ENCODE measurements around the gene NFIA.

The NFIA gene

DNA sequence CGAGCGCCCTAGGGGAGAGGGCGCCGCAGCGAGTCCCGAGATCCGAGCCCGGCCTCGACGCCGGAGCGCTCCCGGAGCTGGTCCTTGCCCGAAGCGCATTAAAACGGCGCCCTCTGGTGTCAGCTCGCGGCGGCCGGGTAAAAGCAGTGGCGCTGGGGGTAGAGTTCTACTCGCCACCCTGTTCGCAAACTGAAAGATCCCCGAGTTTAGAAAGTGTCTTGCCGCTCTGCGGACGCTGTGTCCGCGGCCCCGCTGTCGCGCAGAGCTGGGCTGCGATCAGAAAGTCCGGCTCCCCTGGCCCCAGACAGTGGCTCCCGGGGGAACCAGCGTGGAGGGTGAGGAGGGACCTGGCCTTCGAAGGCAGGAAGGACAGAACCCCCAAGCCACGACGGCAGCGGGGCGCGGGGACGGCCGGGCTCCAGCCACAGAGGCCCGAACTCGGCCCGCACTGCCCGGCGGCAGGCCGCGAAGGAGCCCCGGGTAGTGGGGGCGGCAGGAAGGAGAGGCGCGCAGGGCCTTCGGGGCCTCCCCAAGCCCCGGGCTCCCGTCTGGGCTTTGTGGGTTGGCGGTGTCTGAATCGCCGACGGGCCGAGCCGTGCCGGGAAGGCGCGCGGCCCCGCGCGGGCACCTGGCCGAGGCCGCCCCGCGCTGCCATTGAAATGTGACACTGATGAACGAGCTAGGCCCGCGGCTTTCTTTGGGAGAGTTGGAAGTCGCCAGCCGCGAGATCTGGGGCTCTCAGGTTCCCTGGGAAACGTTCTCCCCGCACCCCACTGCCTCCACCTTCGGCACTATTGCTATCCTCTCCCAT is 39.1 kb upstream of the NFIA start:
- H3K9me2 ChIP-seq (replicated peaks; ENCODE audit: insufficient read depth, low read length) = no peaks in the 10 kb centered on the region
- no peaks in the 10 kb centered on the region for H3K27me3 ChIP-seq (replicated peaks; ENCODE audit: insufficient read depth, low read length)
- peak; percentile 85 for DNase-seq
- H3K4me3 ChIP-seq (ENCODE audit: low read length) = peak overlapping the region; percentile 74
- TF ChIP-seq EZH2phosphoT487 (IDR thresholded peaks at IDR 0.05; ENCODE audit: low read length) (no peak), EZH2 (optimal IDR thresholded peaks at IDR 0.05; ENCODE audit: low read depth, low read length) (no peak), CTCF (IDR thresholded peaks at IDR 0.05; ENCODE audit: low read length) (peak; percentile 80)
- no peaks in the 10 kb centered on the region for H3F3A ChIP-seq (ENCODE audit: insufficient read depth, low read length)
- no peaks in the 10 kb centered on the region for H3K9me3 ChIP-seq (replicated peaks; ENCODE audit: insufficient read depth, low read length)
- H3K36me3 ChIP-seq (replicated peaks; ENCODE audit: insufficient read depth, low read length) = no peaks in the 10 kb centered on the region
- H3K4me2 ChIP-seq (ENCODE audit: low read depth, low read length) = peak overlapping the region; percentile 96
- peak overlapping the region; percentile 49; the same call in 1 of the 2 replicates for H3K9ac ChIP-seq (ENCODE audit: low read length)
- no peak overlapping the region for H3K27ac ChIP-seq (ENCODE audit: low read length)
- peak overlapping the region; percentile 88 for H2AFZ ChIP-seq (ENCODE audit: low read length)
- no peaks in the 10 kb centered on the region for H3K4me1 ChIP-seq (ENCODE audit: low read length)
- no peaks in the 10 kb centered on the region for H3K79me2 ChIP-seq (ENCODE audit: low read length)
- H4K20me1 ChIP-seq (ENCODE audit: insufficient read depth, low read length) = no peaks in the 10 kb centered on the region

DNA sequence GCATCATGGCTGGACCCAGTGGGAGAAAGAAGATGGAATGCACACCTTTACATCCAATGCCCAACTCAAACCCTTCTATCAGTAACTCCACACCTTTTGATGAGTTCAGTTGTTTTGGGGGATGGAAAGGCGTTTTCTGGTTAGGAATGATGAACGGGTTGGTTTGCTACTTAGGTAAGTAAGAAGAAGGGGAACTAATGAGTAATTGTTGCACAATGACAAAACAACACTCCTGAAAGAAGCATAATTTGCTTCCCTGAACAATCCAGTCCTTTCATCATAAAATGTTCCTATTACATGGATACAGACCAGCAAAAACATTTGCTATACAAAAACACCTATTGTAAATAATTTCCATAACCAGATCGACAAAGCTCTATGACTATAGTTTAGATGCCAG is 35.9 kb upstream of the NFIA start:
- Histone ChIP-seq H3F3A (ENCODE audit: insufficient read depth, low read length) (no peaks in the 10 kb centered on the region), H3K9ac (ENCODE audit: low read length) (no peak overlapping the region), H3K27me3 (replicated peaks; ENCODE audit: insufficient read depth, low read length) (peaks cover 5% of the 10 kb centered on the region), H4K20me1 (ENCODE audit: insufficient read depth, low read length) (no peaks in the 10 kb centered on the region), H3K36me3 (replicated peaks; ENCODE audit: insufficient read depth, low read length) (no peaks in the 10 kb centered on the region), H3K9me2 (replicated peaks; ENCODE audit: insufficient read depth, low read length) (no peaks in the 10 kb centered on the region), H3K4me3 (ENCODE audit: low read length) (no peak overlapping the region), H3K27ac (ENCODE audit: low read length) (no peak overlapping the region), H3K9me3 (replicated peaks; ENCODE audit: insufficient read depth, low read length) (no peaks in the 10 kb centered on the region), H3K4me1 (ENCODE audit: low read length) (peaks cover 8% of the 10 kb centered on the region), H2AFZ (ENCODE audit: low read length) (no peak overlapping the region), H3K79me2 (ENCODE audit: low read length) (no peaks in the 10 kb centered on the region), H3K4me2 (ENCODE audit: low read depth, low read length) (no peak overlapping the region)
- DNase-seq = no peak
- TF ChIP-seq CTCF (IDR thresholded peaks at IDR 0.05; ENCODE audit: low read length) (no peak), EZH2 (optimal IDR thresholded peaks at IDR 0.05; ENCODE audit: low read depth, low read length) (no peak), EZH2phosphoT487 (IDR thresholded peaks at IDR 0.05; ENCODE audit: low read length) (no peak)

GRCh38 chr1:61047061-61047460 is 35.3 kb upstream of the NFIA start:
- peaks cover 5% of the 10 kb centered on the region for H3F3A ChIP-seq (ENCODE audit: insufficient read depth, low read length)
- H3K9me3 ChIP-seq (replicated peaks; ENCODE audit: insufficient read depth, low read length) = no peaks in the 10 kb centered on the region
- no peak for DNase-seq
- H3K79me2 ChIP-seq (ENCODE audit: low read length) = no peaks in the 10 kb centered on the region
- no peak overlapping the region for H3K4me3 ChIP-seq (ENCODE audit: low read length)
- no peaks in the 10 kb centered on the region for H3K9me2 ChIP-seq (replicated peaks; ENCODE audit: insufficient read depth, low read length)
- H3K9ac ChIP-seq (ENCODE audit: low read length) = no peak overlapping the region
- H3K4me1 ChIP-seq (ENCODE audit: low read length) = peaks cover 12% of the 10 kb centered on the region
- H3K4me2 ChIP-seq (ENCODE audit: low read depth, low read length) = no peak overlapping the region
- no peaks in the 10 kb centered on the region for H3K36me3 ChIP-seq (replicated peaks; ENCODE audit: insufficient read depth, low read length)
- no peak overlapping the region for H3K27ac ChIP-seq (ENCODE audit: low read length)
- TF ChIP-seq EZH2phosphoT487 (IDR thresholded peaks at IDR 0.05; ENCODE audit: low read length) = no peak
- no peak for TF ChIP-seq CTCF (IDR thresholded peaks at IDR 0.05; ENCODE audit: low read length)
- no peak for TF ChIP-seq EZH2 (optimal IDR thresholded peaks at IDR 0.05; ENCODE audit: low read depth, low read length)
- no peak overlapping the region for H2AFZ ChIP-seq (ENCODE audit: low read length)
- peaks cover 11% of the 10 kb centered on the region for H3K27me3 ChIP-seq (replicated peaks; ENCODE audit: insufficient read depth, low read length)
- H4K20me1 ChIP-seq (ENCODE audit: insufficient read depth, low read length) = no peaks in the 10 kb centered on the region
